HepG2 (cell line): ENCODE results near the gene NEDD4. TPM values are rescaled to one million over a fixed set of nuclear protein-coding genes. Genes with fewer than 3 reads are reported as not detected.

Experiments used
- ATM ChIP-seq: fragments of 450-650 bp; IDR thresholded peaks from 2 replicates; pipeline ENCODE4 v1.7.1; 2017; ENCODE audit warnings: mild to moderate bottlenecking, borderline replicate concordance
- BCL6 ChIP-seq: IDR thresholded peaks from 2 replicates; pipeline ENCODE4 v1.6.1; 2016; ENCODE audit warnings: missing genetic modification reagents, missing compliant biosample characterization
- CHCHD3 ChIP-seq: sonication (generic); formaldehyde crosslinking; IDR thresholded peaks from 2 replicates; pipeline ENCODE4 v1.8.0; 2022; ENCODE audit warnings: mild to moderate bottlenecking, missing genetic modification reagents, moderate library complexity
- CREB1 ChIP-seq, 2 experiments: fragments of 450-650 bp in 1 of 2; IDR thresholded peaks; 2 replicates each; pipeline ENCODE4 v1.6.1; 2016 to 2017; ENCODE audit warnings: control low read depth in 1 of 2, mild to moderate bottlenecking in 1 of 2, missing compliant biosample characterization in 1 of 2, missing genetic modification characterization in 1 of 2
- CREBL2 ChIP-seq: sonication (generic); formaldehyde crosslinking; IDR thresholded peaks from 2 replicates; pipeline ENCODE4 v1.8.1; 2023; ENCODE audit warnings: missing genetic modification reagents, mild to moderate bottlenecking, borderline replicate concordance
- GMEB1 ChIP-seq: sonication (generic); formaldehyde crosslinking; IDR thresholded peaks from 2 replicates; pipeline ENCODE4 v1.5.1; 2020; ENCODE audit warnings: missing genetic modification reagents, mild to moderate bottlenecking, borderline replicate concordance
- HES4 ChIP-seq: sonication (generic); formaldehyde crosslinking; IDR thresholded peaks from 2 replicates; pipeline ENCODE4 v1.9.0; 2021; ENCODE audit warnings: mild to moderate bottlenecking, missing genetic modification reagents, borderline replicate concordance
- MATR3 ChIP-seq: sonication (generic); formaldehyde crosslinking; IDR thresholded peaks from 2 replicates; pipeline ENCODE4 v1.4.0; 2020; ENCODE audit warnings: missing genetic modification reagents
- MBD4 ChIP-seq: IDR thresholded peaks from 2 replicates; pipeline ENCODE4 v1.6.1; 2012; ENCODE audit warnings: low read length, inconsistent platforms, borderline replicate concordance
- MTF1 ChIP-seq: sonication (generic); formaldehyde crosslinking; IDR thresholded peaks from 2 replicates; pipeline ENCODE4 v1.5.0; 2020; ENCODE audit warnings: missing genetic modification reagents
- MXD4 ChIP-seq: IDR thresholded peaks from 2 replicates; pipeline ENCODE4 v1.6.1; 2016; ENCODE audit warnings: mild to moderate bottlenecking, missing biosample characterization, missing genetic modification reagents
- PATZ1 ChIP-seq: sonication (generic); formaldehyde crosslinking; IDR thresholded peaks from 2 replicates; pipeline ENCODE4 v1.4.0; 2020; ENCODE audit warnings: missing genetic modification reagents
- POGZ ChIP-seq: sonication (generic); formaldehyde crosslinking; IDR thresholded peaks from 2 replicates; pipeline ENCODE4 v1.4.0; 2020; ENCODE audit warnings: mild to moderate bottlenecking, missing genetic modification reagents
- SRSF1 ChIP-seq: fragments of 200-400 bp; formaldehyde crosslinking; optimal IDR thresholded peaks from 2 replicates; pipeline ENCODE3; 2017; ENCODE audit warnings: mild to moderate bottlenecking, low read depth, low read length, moderate library complexity
- STAT5B ChIP-seq: sonication (generic); formaldehyde crosslinking; IDR thresholded peaks from 2 replicates; pipeline ENCODE4 v1.4.0; 2020; ENCODE audit warnings: missing genetic modification reagents
- ZBTB8A ChIP-seq: sonication (generic); formaldehyde crosslinking; IDR thresholded peaks from 2 replicates; pipeline ENCODE4 v1.4.0; 2020; ENCODE audit warnings: mild to moderate bottlenecking, low read depth, missing genetic modification reagents, borderline replicate concordance
- ZNF792 ChIP-seq: IDR thresholded peaks from 2 replicates; pipeline ENCODE4 v1.6.1; 2016
- ZNF841 ChIP-seq: sonication (generic); formaldehyde crosslinking; IDR thresholded peaks from 2 replicates; pipeline ENCODE4 v1.8.1; 2023; ENCODE audit warnings: missing genetic modification reagents, borderline replicate concordance
- ZSCAN5A ChIP-seq: sonication (generic); formaldehyde crosslinking; IDR thresholded peaks from 2 replicates; pipeline ENCODE4 v1.8.0; 2022; ENCODE audit warnings: mild to moderate bottlenecking, missing genetic modification reagents, borderline replicate concordance
- ZUFSP ChIP-seq: sonication (generic); formaldehyde crosslinking; IDR thresholded peaks from 2 replicates; pipeline ENCODE4 v1.9.0; 2021; ENCODE audit warnings: missing genetic modification reagents, mild to moderate bottlenecking, borderline replicate concordance
- polyA plus RNA-seq, 8 experiments: library from polyadenylated mRNA; depleted of rRNA in 3 of 8; stranded (reverse) in 7 of 8; unstranded in 1 of 8; fragments of >200 nt; fragmentation: Illumina TruSeq in 4 of 8; extraction: Trizol in 4 of 8; gene quantifications; 2 replicates each; pipeline versions ENCODE4 v1.2.1 to v1.2.3, GENCODE V29; 2011 to 2016; ENCODE audit warnings: low read depth in 4 of 8, missing spikeins in 1 of 8, mixed read lengths in 1 of 8; ENCODE audit not compliant: insufficient read depth in 1 of 8
- total RNA-seq, 5 experiments: library from RNA; depleted of rRNA; stranded (reverse); fragments of >200 nt; fragmentation: Illumina TruSeq; extraction: Trizol; gene quantifications; 2 replicates each; pipeline ENCODE4 v1.2.3, GENCODE V29; 2016; ENCODE audit warnings: low read depth in 1 of 5

NEDD4 gene
- total and polyA plus RNA-seq, 2 of the 13 experiments (the other 11 are each of a cell fraction or from before 2014, with no cell fraction given), result 10.4 to 13.0 TPM

GRCh38 chr15:56040081-56041035 lies 46.9 kb upstream of the NEDD4 start (continued):
- TF ChIP-seq MBD4 (no peak), CHCHD3 (no peak), ZSCAN5A (CRISPR knock-in tag) (no peak), PATZ1 (CRISPR knock-in tag) (peak; percentile 31; the same call in 1 of the 2 replicates), CREB1 (IDR thresholded peaks at IDR 0.05) (peak; percentile 69), CREB1 (CRISPR knock-in tag; IDR thresholded peaks at IDR 0.05) (no peak), ZUFSP (CRISPR knock-in tag) (no peak), ATM (no peak), STAT5B (CRISPR knock-in tag) (no peak), MATR3 (CRISPR knock-in tag) (no peak), MTF1 (CRISPR knock-in tag) (no peak), CREBL2 (CRISPR knock-in tag) (no peak), BCL6 (peak; percentile 79), HES4 (CRISPR knock-in tag) (no peak), ZNF792 (CRISPR knock-in tag) (0 out of 2 replicates have a peak, but pooled peaks have one; percentile 30), ZBTB8A (no peak), POGZ (CRISPR knock-in tag) (peak; percentile 85), GMEB1 (CRISPR knock-in tag) (no peak), SRSF1 (no peak), ZNF841 (CRISPR knock-in tag) (no peak), MXD4 (CRISPR knock-in tag) (no peak)
